ENCODE data around the gene ZNF827.

ZNF827 gene

GRCh38 chr4:145827885-145828284, 110.7 kb downstream of the ZNF827 start:
- Histone ChIP-seq H3K9me3 (ENCODE audit: control insufficient read depth, insufficient read depth, low read depth, low read length) (no peaks in the 10 kb centered on the region), H3K27ac (ENCODE audit: extremely low read depth, low read depth, low read length) (no peak overlapping the region), H3K4me3 (ENCODE audit: low read depth, low read length) (no peak overlapping the region), H3K4me1 (ENCODE audit: control insufficient read depth, insufficient read depth, low read length) (no peaks in the 10 kb centered on the region), H3K36me3 (ENCODE audit: control insufficient read depth in 2 of 2, insufficient read depth in 1 of 2, low read length in 2 of 2) (no peaks in the 10 kb centered on the region)
- ChIA-PET POLR2A (no interaction called here), CTCF (no interaction called here)
- no peak for TF ChIP-seq ZNF555 (tag by site-specific recombination; conservative IDR thresholded peaks at IDR 0.05)
- TF ChIP-seq ZNF529 (tag by site-specific recombination; IDR thresholded peaks at IDR 0.05; ENCODE audit: insufficient replicate concordance): no peak
- TF ChIP-seq GFI1B (tag by site-specific recombination; IDR thresholded peaks at IDR 0.05): no peak
- TF ChIP-seq ZNF513 (tag by site-specific recombination; IDR thresholded peaks at IDR 0.05): no peak
- no peak for TF ChIP-seq YY2 (tag by site-specific recombination; IDR thresholded peaks at IDR 0.05)
- TF ChIP-seq IKZF3 (tag by site-specific recombination; IDR thresholded peaks at IDR 0.05): no peak
- TF ChIP-seq ZNF48 (tag by site-specific recombination; IDR thresholded peaks at IDR 0.05): no peak
- TF ChIP-seq, protein P1, sequence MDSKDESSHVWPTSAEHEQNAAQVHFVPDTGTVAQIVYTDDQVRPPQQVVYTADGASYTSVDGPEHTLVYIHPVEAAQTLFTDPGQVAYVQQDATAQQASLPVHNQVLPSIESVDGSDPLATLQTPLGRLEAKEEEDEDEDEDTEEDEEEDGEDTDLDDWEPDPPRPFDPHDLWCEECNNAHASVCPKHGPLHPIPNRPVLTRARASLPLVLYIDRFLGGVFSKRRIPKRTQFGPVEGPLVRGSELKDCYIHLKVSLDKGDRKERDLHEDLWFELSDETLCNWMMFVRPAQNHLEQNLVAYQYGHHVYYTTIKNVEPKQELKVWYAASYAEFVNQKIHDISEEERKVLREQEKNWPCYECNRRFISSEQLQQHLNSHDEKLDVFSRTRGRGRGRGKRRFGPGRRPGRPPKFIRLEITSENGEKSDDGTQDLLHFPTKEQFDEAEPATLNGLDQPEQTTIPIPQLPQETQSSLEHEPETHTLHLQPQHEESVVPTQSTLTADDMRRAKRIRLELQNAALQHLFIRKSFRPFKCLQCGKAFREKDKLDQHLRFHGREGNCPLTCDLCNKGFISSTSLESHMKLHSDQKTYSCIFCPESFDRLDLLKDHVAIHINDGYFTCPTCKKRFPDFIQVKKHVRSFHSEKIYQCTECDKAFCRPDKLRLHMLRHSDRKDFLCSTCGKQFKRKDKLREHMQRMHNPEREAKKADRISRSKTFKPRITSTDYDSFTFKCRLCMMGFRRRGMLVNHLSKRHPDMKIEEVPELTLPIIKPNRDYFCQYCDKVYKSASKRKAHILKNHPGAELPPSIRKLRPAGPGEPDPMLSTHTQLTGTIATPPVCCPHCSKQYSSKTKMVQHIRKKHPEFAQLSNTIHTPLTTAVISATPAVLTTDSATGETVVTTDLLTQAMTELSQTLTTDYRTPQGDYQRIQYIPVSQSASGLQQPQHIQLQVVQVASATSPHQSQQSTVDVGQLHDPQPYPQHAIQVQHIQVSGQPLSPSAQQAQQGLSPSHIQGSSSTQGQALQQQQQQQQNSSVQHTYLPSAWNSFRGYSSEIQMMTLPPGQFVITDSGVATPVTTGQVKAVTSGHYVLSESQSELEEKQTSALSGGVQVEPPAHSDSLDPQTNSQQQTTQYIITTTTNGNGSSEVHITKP (tag by site-specific recombination; IDR thresholded peaks at IDR 0.05): no peak
- no peak for TF ChIP-seq HOXD13 (CRISPR knock-in tag; IDR thresholded peaks at IDR 0.05; ENCODE audit: borderline replicate concordance)
- TF ChIP-seq ZNF302 (tag by site-specific recombination; IDR thresholded peaks at IDR 0.05; ENCODE audit: low read depth): no peak
- TF ChIP-seq ZNF624 (tag by site-specific recombination; IDR thresholded peaks at IDR 0.05): no peak

DNA sequence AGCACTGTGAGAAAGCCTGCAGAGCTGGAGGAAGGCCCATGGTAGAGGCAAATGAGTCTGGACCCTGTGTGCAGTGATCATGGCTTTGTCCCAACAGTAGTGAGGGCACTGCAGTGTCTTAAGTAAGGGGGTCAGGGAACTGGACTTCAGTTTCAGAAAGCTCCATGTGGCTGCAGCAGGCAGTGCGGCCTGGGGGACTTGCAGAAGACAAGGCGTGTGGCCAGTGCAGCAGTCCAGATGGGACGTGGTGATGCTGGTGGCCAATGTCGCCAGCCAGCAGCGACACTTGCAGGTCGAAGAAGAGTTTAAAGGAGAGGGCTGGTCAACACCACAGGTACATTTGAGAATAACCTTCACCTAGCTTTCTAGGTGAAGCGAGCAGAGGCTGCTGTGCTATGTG, 113.4 kb downstream of the ZNF827 start:
- ChIA-PET CTCF (interaction anchor here (0.5 kb wide), 1 partner anchor 19 kb away, joined by 3 read pairs; no protein-coding TSS in a partner anchor), POLR2A (no interaction called here)
- H3K4me3 ChIP-seq (ENCODE audit: low read depth, low read length): no peak overlapping the region
- no peaks in the 10 kb centered on the region for H3K4me1 ChIP-seq (ENCODE audit: control insufficient read depth, insufficient read depth, low read length)
- no peaks in the 10 kb centered on the region for H3K36me3 ChIP-seq (ENCODE audit: control insufficient read depth in 2 of 2, insufficient read depth in 1 of 2, low read length in 2 of 2)
- no peak overlapping the region for H3K27ac ChIP-seq (ENCODE audit: extremely low read depth, low read depth, low read length)
- no peak for TF ChIP-seq ZNF366 (tag by site-specific recombination; conservative IDR thresholded peaks at IDR 0.05)
- TF ChIP-seq ZNF148 (tag by site-specific recombination; IDR thresholded peaks at IDR 0.05; ENCODE audit: borderline replicate concordance): no peak
- TF ChIP-seq OSR2 (tag by site-specific recombination; IDR thresholded peaks at IDR 0.05): no peak
- no peak for TF ChIP-seq ZBTB49 (tag by site-specific recombination; IDR thresholded peaks at IDR 0.05; ENCODE audit: low read depth)
- no peak for TF ChIP-seq ZNF670 (tag by site-specific recombination; IDR thresholded peaks at IDR 0.05; ENCODE audit: low read depth)
- no peak for TF ChIP-seq ZBTB48 (tag by site-specific recombination; IDR thresholded peaks at IDR 0.05)
- no peak for TF ChIP-seq ZNF660 (tag by site-specific recombination; IDR thresholded peaks at IDR 0.05)
- TF ChIP-seq ZNF571 (tag by site-specific recombination; IDR thresholded peaks at IDR 0.05): no peak
- TF ChIP-seq ZNF624 (tag by site-specific recombination; IDR thresholded peaks at IDR 0.05): no peak
- no peak for TF ChIP-seq ZNF544 (tag by site-specific recombination; IDR thresholded peaks at IDR 0.05)
- H3K9me3 ChIP-seq (ENCODE audit: control insufficient read depth, insufficient read depth, low read depth, low read length): no peaks in the 10 kb centered on the region

Measured in HEK293 (cell line).